ENCODE measurements around the gene TMEM9. TPM values are rescaled to one million over a fixed set of nuclear protein-coding genes. Genes with fewer than 3 reads are reported as not detected.

TMEM9 gene
- total RNA-seq, 3 donors from 2014 or later, result 19.1 to 38.9 (median 24.1) TPM

DNA sequence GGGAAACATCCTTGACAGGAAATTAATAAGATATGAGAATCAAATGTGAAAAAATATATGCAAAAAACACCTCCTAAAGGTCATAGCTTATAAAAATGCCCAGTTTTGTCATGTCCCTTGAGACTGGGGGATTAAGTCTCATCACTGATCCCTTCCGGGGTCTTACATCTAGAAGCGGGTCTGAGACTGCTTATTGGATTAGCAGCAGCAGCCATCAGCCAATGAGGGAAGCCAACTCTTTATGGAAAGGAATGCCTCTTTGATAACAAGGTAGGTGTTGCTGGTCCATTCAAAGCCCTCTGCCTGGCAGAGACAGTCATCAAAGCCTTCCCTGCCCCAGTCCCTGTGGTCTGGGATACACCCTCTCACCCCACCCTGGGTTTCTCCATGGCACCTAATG, 38.2 kb downstream of the TMEM9 start:
- Histone ChIP-seq H3K4me1 (ENCODE audit: low read depth) (peaks cover 8% of the 10 kb centered on the region), H3K4me3 (no peak overlapping the region), H3K36me3 (ENCODE audit: low read depth) (no peaks in the 10 kb centered on the region), H3K9me3 (no peaks in the 10 kb centered on the region)
- DNase-seq (no peak), ATAC-seq (no peak)
- TF ChIP-seq, protein P1, sequence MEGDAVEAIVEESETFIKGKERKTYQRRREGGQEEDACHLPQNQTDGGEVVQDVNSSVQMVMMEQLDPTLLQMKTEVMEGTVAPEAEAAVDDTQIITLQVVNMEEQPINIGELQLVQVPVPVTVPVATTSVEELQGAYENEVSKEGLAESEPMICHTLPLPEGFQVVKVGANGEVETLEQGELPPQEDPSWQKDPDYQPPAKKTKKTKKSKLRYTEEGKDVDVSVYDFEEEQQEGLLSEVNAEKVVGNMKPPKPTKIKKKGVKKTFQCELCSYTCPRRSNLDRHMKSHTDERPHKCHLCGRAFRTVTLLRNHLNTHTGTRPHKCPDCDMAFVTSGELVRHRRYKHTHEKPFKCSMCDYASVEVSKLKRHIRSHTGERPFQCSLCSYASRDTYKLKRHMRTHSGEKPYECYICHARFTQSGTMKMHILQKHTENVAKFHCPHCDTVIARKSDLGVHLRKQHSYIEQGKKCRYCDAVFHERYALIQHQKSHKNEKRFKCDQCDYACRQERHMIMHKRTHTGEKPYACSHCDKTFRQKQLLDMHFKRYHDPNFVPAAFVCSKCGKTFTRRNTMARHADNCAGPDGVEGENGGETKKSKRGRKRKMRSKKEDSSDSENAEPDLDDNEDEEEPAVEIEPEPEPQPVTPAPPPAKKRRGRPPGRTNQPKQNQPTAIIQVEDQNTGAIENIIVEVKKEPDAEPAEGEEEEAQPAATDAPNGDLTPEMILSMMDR (IDR thresholded peaks at IDR 0.05), result no peak
- intact Hi-C loops (cut with DNase I, micrococcal nuclease), result no loop called here

DNA sequence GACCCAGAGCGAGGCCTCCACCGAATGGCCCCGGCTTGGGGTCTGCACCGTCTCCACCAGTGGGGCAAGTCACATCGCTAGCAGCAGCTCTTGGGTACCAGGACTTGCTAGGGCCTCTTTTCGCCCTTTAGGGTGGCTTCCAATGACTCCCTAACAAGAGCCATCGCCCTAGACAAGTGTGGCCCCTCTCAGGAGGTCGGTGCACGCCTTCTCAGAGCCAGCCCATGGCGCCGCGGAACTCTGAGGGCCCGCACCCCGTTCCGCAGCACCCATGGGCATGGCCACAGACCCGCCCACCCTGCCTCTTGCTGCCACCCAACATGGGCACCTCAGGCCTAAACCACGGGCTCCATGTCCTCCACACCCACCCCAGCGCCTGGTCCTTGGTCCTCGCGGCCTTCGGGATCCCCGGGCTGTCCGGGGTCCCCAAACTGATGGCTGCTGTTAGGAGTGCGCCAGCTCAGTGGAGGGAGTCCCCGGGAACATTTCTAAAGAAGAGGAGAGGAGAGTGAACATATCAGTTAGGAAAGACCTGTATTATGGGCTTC, 38.8 kb downstream of the TMEM9 start:
- no peak overlapping the region for H3K4me3 ChIP-seq

DNA sequence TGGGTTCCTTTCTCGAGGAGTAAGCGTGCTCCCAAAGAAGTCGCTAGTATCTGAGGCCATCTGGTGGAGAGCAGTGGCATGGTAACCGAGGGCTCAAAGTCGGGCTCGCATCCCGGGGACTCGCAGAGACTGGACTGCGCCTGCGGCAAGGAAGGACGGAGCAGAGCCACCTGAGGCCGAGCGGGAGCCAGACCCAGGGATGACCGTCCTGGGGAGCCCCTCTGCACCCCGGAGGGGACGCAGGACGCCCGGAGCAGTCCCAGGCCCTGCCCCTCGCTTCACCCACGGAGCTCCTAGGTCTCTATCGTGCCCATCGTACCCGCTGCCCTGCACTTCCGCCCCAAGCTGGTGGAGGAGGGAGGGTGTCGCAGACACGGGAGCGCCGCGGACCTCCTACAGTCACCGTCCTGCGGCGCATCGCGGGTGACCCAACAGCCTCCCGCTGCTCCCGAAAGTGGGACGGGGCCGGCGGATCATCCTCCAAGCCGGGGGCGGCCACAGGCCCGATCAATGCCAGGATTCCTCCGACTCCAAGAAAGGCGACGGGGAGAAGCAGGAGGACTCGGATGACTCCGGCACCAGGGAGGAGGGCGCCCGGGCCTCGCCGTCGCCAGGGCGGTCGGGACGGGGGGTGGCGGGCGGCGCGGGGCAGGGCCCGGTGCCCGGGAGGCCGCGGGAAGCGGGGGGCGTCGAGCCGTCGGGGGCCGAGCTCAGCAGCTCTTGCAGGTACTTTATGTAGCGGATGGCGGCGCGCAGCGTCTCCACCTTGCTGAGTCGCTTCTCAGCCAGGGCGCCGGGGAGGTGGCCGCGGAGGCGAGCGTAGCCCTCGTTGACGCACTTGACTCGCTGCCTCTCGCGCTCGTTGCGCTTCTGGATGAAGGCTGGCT, 39.8 kb downstream of the TMEM9 start:
- intact Hi-C loops (cut with DNase I, micrococcal nuclease), result loop anchor here in 1 of 2 donors (5.0 kb wide), 1 partner anchor 142 kb away; no protein-coding TSS in a partner anchor
- ATAC-seq (peak; percentile 97), DNase-seq (peak; percentile 73 to 94 (median 90))
- H3K4me1 ChIP-seq (ENCODE audit: low read depth), result peaks cover 8% of the 10 kb centered on the region
- H3K9me3 ChIP-seq, result no peaks in the 10 kb centered on the region
- H3K4me3 ChIP-seq, result peak overlapping the region; percentile 9
- no peaks in the 10 kb centered on the region for H3K36me3 ChIP-seq (ENCODE audit: low read depth)
- TF ChIP-seq, protein P1 (IDR thresholded peaks at IDR 0.05), result peak; percentile 66

More for the DNA sequence above, 38.8 kb downstream of the TMEM9 start:
- H3K36me3 ChIP-seq (ENCODE audit: low read depth), result no peaks in the 10 kb centered on the region
- ATAC-seq (no peak), DNase-seq (no peak)
- TF ChIP-seq, protein P1 (IDR thresholded peaks at IDR 0.05), result no peak
- H3K9me3 ChIP-seq, result no peaks in the 10 kb centered on the region
- peaks cover 8% of the 10 kb centered on the region for H3K4me1 ChIP-seq (ENCODE audit: low read depth)
- intact Hi-C loops (cut with DNase I, micrococcal nuclease), result no loop called here

DNA sequence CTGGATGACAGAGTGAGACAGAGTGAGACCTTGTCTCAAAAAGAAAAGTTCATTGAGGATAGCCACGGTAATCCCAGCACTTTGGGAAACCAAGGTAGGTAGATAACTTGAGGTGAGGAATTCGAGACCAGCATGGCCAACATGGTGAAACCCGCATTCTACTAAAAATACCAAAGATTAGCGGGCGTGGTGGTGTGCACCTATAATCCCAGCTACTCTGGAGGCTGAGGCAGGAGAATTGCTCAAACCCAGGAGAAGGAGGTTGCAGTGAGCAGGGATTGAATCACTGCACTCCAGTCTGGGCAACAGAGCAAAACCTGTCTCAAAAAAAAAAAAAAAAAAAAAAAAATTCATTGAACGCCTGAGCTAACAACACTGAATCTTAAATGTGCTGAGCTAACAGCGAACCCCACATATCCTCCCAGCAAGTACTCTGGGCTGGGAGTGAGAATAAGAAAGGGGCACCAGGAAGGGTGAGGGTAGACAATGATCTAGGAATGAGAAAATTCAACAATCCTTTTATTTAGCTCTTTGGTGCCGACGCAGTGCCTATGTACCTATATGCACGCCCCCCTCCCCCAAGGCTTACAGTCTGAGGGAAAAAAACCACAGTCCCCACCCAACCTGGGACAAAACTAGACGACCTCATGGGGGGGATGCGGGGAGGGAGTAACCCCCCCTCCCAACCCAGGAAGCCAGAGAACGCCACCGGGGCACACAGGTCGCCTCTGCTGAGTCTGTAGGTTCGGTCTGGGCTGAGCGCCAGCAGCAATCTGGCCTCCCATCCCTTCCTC, 40.6 kb downstream of the TMEM9 start:
- peaks cover 8% of the 10 kb centered on the region for H3K4me1 ChIP-seq (ENCODE audit: low read depth)
- DNase-seq, result no peak
- ATAC-seq, result no peak
- H3K36me3 ChIP-seq (ENCODE audit: low read depth), result no peaks in the 10 kb centered on the region
- TF ChIP-seq, protein P1 (IDR thresholded peaks at IDR 0.05), result no peak
- intact Hi-C loops (cut with DNase I, micrococcal nuclease), result loop anchor here in 1 of 2 donors (5.0 kb wide), 1 partner anchor 141 kb away; no protein-coding TSS in a partner anchor
- no peaks in the 10 kb centered on the region for H3K9me3 ChIP-seq
- H3K4me3 ChIP-seq, result no peak overlapping the region

DNA sequence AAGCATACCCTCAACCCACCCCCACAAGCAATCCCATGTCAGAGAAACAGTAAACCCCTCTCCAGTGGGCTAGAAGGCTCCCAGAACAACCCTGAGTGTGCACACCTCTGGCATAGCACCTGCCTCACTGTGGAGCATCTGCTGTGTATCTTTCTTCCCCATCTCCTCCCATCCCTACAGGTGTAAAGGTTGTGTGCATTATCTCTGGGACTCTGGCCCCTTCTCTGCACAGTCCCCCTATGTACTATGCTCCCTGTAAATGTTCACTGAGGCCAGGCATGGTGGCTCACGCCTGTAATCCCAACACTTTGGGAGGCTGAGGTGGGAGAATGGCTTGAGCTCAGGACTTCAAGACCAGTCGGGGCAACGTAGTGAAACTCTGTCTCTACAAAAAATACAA, 41.3 kb downstream of the TMEM9 start:
- ATAC-seq, result no peak
- TF ChIP-seq, protein P1 (IDR thresholded peaks at IDR 0.05), result no peak
- no peak for DNase-seq

More for the DNA sequence above, 41.3 kb downstream of the TMEM9 start:
- no peaks in the 10 kb centered on the region for H3K36me3 ChIP-seq (ENCODE audit: low read depth)
- H3K4me3 ChIP-seq, result no peak overlapping the region
- peaks cover 8% of the 10 kb centered on the region for H3K4me1 ChIP-seq (ENCODE audit: low read depth)
- intact Hi-C loops (cut with DNase I, micrococcal nuclease), result loop anchor here in 1 of 2 donors (5.0 kb wide), 1 partner anchor 141 kb away; no protein-coding TSS in a partner anchor
- no peaks in the 10 kb centered on the region for H3K9me3 ChIP-seq
